GM23248 (cell line): ENCODE data around the gene ITK.

ENCODE experiments used
- EZH2 ChIP-seq: fragments of 200-600 bp; sonication (generic); IDR thresholded peaks from 2 replicates; pipeline ENCODE4 v1.6.1; 2018; ENCODE audit warnings: antibody characterized with exemption, mild to moderate bottlenecking; ENCODE audit not compliant: insufficient read depth, poor library complexity, severe bottlenecking
- EZH2phosphoT487 ChIP-seq: fragments of 200-600 bp; sonication (generic); IDR thresholded peaks from 2 replicates; pipeline ENCODE4 v1.6.1; 2018; ENCODE audit warnings: antibody characterized with exemption, moderate library complexity, mild to moderate bottlenecking, low read depth; ENCODE audit not compliant: insufficient read depth

GRCh38 chr5:157259699-157260098 lies 79.1 kb downstream of the ITK start:
- TF ChIP-seq EZH2 (no peak), EZH2phosphoT487 (no peak)
